ENCODE data around the gene CXCL1. TPM values are rescaled to one million over a fixed set of nuclear protein-coding genes. Genes with fewer than 3 reads are reported as not detected.

The CXCL1 gene
- total and polyA plus RNA-seq, 2 donors (not counting 3 experiments of a cell fraction or from before 2014, with no cell fraction given): 20.0 to 26.7 TPM

DNA sequence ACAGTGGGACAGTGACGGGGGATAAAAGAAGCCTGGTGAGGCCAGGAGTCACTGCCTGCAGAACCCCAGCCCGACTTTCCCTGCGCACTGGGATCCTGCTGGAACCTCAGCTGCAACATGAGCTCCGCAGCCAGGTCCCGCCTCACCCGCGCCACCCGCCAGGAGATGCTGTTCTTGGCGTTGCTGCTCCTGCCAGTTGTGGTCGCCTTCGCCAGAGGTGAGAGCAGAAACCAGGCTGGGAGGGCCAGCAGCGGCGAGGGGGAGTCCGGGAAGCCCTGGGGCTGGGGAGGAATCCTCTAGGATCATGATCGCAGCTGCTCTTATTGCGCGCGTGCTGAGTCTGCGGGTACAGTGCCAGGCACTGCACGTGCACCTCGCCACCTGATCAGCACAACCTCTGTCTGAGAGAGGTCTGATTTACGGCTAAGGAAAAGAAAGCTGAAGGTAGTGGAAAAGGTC lies 15.9 kb upstream of the CXCL1 start, which contains the start of gene PF4V1:
Gene PF4V1 (plus strand): TSS at position 51 of the 459 bp plus-strand sequence. CDS start 67 bp downstream, at position 118.
- BruUV-seq (replicated peaks): no TSS peak
- ChIA-PET POLR2A (no interaction called here), CTCF (interaction anchor here (0.7 to 1.5 kb wide), 6 partner anchors 9 to 281 kb away, joined by 3 to 11 read pairs (median 4); no protein-coding TSS in a partner anchor)
- TF ChIP-seq, protein P1, sequence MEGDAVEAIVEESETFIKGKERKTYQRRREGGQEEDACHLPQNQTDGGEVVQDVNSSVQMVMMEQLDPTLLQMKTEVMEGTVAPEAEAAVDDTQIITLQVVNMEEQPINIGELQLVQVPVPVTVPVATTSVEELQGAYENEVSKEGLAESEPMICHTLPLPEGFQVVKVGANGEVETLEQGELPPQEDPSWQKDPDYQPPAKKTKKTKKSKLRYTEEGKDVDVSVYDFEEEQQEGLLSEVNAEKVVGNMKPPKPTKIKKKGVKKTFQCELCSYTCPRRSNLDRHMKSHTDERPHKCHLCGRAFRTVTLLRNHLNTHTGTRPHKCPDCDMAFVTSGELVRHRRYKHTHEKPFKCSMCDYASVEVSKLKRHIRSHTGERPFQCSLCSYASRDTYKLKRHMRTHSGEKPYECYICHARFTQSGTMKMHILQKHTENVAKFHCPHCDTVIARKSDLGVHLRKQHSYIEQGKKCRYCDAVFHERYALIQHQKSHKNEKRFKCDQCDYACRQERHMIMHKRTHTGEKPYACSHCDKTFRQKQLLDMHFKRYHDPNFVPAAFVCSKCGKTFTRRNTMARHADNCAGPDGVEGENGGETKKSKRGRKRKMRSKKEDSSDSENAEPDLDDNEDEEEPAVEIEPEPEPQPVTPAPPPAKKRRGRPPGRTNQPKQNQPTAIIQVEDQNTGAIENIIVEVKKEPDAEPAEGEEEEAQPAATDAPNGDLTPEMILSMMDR (IDR thresholded peaks at IDR 0.05; ENCODE audit: extremely low read depth in 1 of 2, insufficient read depth in 1 of 2, low read depth in 1 of 2, low read length in 2 of 2): peak; percentile 14 to 45
- TF ChIP-seq FOS (IDR thresholded peaks at IDR 0.05; ENCODE audit: borderline replicate concordance, insufficient read depth, low read length): no peak
- no peak for TF ChIP-seq GATA2 (IDR thresholded peaks at IDR 0.05; ENCODE audit: insufficient read depth, insufficient read length, low read depth, low read length)
- no peak for TF ChIP-seq JUN (IDR thresholded peaks at IDR 0.05; ENCODE audit: borderline replicate concordance, insufficient read depth, insufficient read length, low read depth)
- no peak for TF ChIP-seq EZH2 (IDR thresholded peaks at IDR 0.05; ENCODE audit: borderline replicate concordance, low read depth, low read length, severe bottlenecking)
- TF ChIP-seq MYC (IDR thresholded peaks at IDR 0.05; ENCODE audit: low read depth, low read length): no peak
- TF ChIP-seq POLR2A (IDR thresholded peaks at IDR 0.05; ENCODE audit: low read depth, low read length): no peak
- TF ChIP-seq POLR2AphosphoS5 (IDR thresholded peaks at IDR 0.05; ENCODE audit: insufficient read depth, low read depth, low read length): no peak
- TF ChIP-seq, protein P2, sequence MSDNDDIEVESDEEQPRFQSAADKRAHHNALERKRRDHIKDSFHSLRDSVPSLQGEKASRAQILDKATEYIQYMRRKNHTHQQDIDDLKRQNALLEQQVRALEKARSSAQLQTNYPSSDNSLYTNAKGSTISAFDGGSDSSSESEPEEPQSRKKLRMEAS (IDR thresholded peaks at IDR 0.05; ENCODE audit: insufficient read depth, insufficient read length): no peak
- Histone ChIP-seq H3K4me2 (ENCODE audit: insufficient read depth, low read length) (peak within 1 kb of the TSS; percentile 46), H3K9ac (replicated peaks; ENCODE audit: extremely low read depth, insufficient read depth, low read length) (no peak within 1 kb of the TSS), H3K9me3 (replicated peaks; ENCODE audit: control insufficient read depth, insufficient read depth, low read length) (no peaks in the 10 kb centered on the region), H3K27ac (ENCODE audit: insufficient read depth, low read depth, low read length) (no peak within 1 kb of the TSS), H3K79me2 (ENCODE audit: control insufficient read depth, insufficient read depth, low read length) (no peaks in the 10 kb centered on the region), H3K27me3 (ENCODE audit: control insufficient read depth in 2 of 2, insufficient read depth in 2 of 2, low read length in 2 of 2) (no peaks in the 10 kb centered on the region), H4K20me1 (replicated peaks; ENCODE audit: control insufficient read depth, extremely low read depth, insufficient read depth, low read length) (no peaks in the 10 kb centered on the region), H3K4me1 (ENCODE audit: control insufficient read depth, extremely low read depth, insufficient read depth, low read length) (peaks cover 11% of the 10 kb centered on the region), H2AFZ (ENCODE audit: low read depth, low read length) (peak within 1 kb of the TSS; percentile 58), H3K4me3 (replicated peaks in 1 of 3; ENCODE audit: insufficient read depth in 1 of 3, low read depth in 1 of 3, low read length in 3 of 3) (peak within 1 kb of the TSS in 1 of 3 experiments; percentile 2), H3K9me1 (replicated peaks; ENCODE audit: control insufficient read depth, extremely low read depth, insufficient read depth, low read length) (no peaks in the 10 kb centered on the region), H3K36me3 (ENCODE audit: control insufficient read depth in 2 of 2, extremely low read depth in 1 of 2, insufficient read depth in 2 of 2, low read length in 2 of 2) (no peaks in the 10 kb centered on the region)
- FAIRE-seq (no peak), DNase-seq (ENCODE audit: low read depth, low spot score) (peak; percentile 13)
- intact Hi-C loops (cut with micrococcal nuclease) (no loop called here), dilution Hi-C loops (cut with MboI; ENCODE audit: extremely low pct_ligation_motif_present, low sequenced_read_pairs) (no loop called here)
